HAP-1 (cell line): ENCODE measurements around the gene SLC25A14.

Experiments
- DNase-seq, 2 experiments: peaks; one replicate each; pipeline ENCODE4 v3.0.0-alpha.2; 2016 to 2020; ENCODE audit warnings: low spot score in 2 of 2
- H3K27me3 ChIP-seq: fragments of 250-450 bp; sonication (Bioruptor Pico); 2 replicates; pipeline ENCODE4 v1.5.1; 2020; ENCODE audit warnings: low read depth, mild to moderate bottlenecking, moderate library complexity
- H3K36me3 ChIP-seq: fragments of 250-450 bp; sonication (Bioruptor Pico); replicated peaks from 2 replicates; pipeline ENCODE4 v1.5.1; 2020; ENCODE audit warnings: mild to moderate bottlenecking
- H3K4me1 ChIP-seq: fragments of 250-450 bp; sonication (Bioruptor Pico); 2 replicates; pipeline ENCODE4 v1.5.1; 2020; ENCODE audit warnings: mild to moderate bottlenecking
- H3K4me3 ChIP-seq: fragments of 250-450 bp; sonication (Bioruptor Pico); 2 replicates; pipeline ENCODE4 v1.5.1; 2020; ENCODE audit warnings: mild to moderate bottlenecking, moderate library complexity
- H3K9me3 ChIP-seq: fragments of 250-450 bp; sonication (Bioruptor Pico); 2 replicates; pipeline ENCODE4 v1.5.1; 2020; ENCODE audit warnings: mild to moderate bottlenecking, moderate library complexity
- in situ Hi-C: fragments of 300-500 bp; cut with MboI; formaldehyde crosslinking; loops from 3 replicates; pipeline ENCODE4 v1.14.3; 2020; ENCODE audit warnings: low sequenced_read_pairs, inconsistent platforms, mixed read lengths

Gene SLC25A14

DNA sequence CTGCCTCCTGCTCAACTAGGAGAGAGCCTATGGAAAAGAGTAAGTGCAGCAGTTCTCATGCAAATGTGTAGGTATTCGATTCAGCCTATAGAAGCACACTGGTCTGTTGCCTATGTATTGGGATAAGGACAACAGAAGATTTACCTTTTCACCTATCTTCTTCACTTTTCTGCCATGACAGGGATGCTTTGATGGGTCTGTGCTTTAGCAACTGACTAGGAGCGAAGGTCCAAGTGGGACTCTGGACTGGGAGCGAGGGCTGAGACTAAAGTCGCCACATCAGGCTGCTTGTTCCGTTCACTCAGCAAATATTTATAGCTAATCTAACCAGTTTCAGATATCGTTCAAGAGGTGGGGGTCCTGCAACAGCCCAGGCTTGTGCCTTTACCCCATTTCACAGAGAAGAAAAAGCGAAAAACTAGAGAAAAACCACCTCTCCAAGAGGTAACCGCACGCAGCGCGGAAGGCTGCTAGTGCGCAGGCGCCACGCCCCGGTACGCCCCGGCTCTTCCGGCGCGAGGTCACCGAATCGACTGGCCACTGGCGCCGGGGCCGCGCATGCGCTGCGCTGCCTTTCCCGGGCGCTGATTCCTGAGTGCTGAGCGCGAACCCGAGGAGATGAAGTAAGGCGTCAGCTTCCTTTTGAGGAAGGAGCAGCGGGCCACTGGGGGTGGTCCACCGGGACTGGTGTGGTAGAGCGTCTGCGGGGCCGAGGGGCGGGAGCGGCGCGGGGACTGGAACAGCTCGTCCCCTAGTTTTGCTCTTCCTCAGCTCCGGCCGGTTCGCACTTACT lies 61.9 kb downstream of the SLC25A14 start, which contains the start of gene RBMX2:
Gene RBMX2, plus strand, starts transcription at position 573 of the 793 bp plus-strand sequence. Its CDS starts 46 bp downstream, at position 619.
- in situ Hi-C loops = no loop called here
- H3K36me3 ChIP-seq = peaks cover 15% of the 10 kb centered on the region

GRCh38 chrX:130402208-130402684 lies 62.5 kb downstream of the SLC25A14 start:
- no peak for DNase-seq

More for the DNA sequence above, 61.9 kb downstream of the SLC25A14 start, which contains the start of gene RBMX2:
- Histone ChIP-seq H3K27me3 (no peaks in the 10 kb centered on the region), H3K4me3 (peak within 1 kb of the TSS; percentile 67), H3K9me3 (no peaks in the 10 kb centered on the region), H3K4me1 (peaks cover 5% of the 10 kb centered on the region)
- DNase-seq = peak; percentile 82 to 88

DNA sequence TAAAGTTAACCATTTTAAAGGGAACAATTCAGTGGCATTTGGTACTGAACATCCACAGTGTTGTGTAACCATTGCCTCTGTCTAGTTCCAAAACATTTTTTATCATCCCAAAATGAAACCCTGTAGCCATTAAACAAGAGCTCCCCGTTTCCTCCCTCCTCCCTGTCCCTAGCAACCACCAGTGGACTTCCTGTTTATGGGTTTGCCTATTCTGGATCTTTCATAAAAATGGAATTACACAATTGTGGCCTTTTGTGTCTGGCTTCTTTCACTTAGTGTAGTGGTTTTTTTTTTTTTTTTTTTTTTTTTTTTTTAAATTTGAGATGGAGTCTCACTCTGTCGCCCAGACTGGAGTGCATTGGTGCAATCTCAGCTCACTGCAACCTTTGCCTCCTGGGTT lies 73.7 kb downstream of the SLC25A14 start:
- Histone ChIP-seq H3K27me3 (no peaks in the 10 kb centered on the region), H3K4me3 (no peak overlapping the region), H3K9me3 (no peaks in the 10 kb centered on the region), H3K4me1 (no peaks in the 10 kb centered on the region), H3K36me3 (peaks cover 42% of the 10 kb centered on the region)
- in situ Hi-C loops = no loop called here
- DNase-seq = no peak

More at GRCh38 chrX:130402208-130402684, 62.5 kb downstream of the SLC25A14 start:
- in situ Hi-C loops = no loop called here
- Histone ChIP-seq H3K36me3 (peaks cover 16% of the 10 kb centered on the region), H3K27me3 (no peaks in the 10 kb centered on the region), H3K9me3 (no peaks in the 10 kb centered on the region), H3K4me1 (peaks cover 5% of the 10 kb centered on the region), H3K4me3 (peak overlapping the region; percentile 67)

DNA sequence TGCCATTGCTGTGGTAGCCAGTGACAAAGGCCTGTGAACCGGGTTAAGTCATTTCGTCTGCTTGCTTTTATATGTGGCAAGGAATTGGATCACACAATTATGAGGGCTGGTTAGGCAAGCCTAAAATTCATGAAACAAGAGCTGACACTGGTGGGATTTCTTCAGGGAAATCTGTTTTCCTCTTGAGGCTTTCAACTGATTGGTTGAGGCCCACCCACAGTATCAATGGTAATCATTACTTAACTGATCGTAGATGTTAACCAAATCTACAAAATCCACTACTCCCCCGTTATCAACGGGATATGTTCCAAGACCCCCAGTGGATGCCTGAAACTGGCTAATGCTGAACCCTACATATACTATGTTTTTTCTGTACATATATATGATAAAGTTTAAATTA lies 75.1 kb downstream of the SLC25A14 start:
- H3K36me3 ChIP-seq = peaks cover 28% of the 10 kb centered on the region
- H3K4me1 ChIP-seq = no peaks in the 10 kb centered on the region
- no peak overlapping the region for H3K4me3 ChIP-seq
- H3K27me3 ChIP-seq = no peaks in the 10 kb centered on the region
- in situ Hi-C loops = no loop called here
- H3K9me3 ChIP-seq = no peaks in the 10 kb centered on the region
- no peak for DNase-seq

DNA sequence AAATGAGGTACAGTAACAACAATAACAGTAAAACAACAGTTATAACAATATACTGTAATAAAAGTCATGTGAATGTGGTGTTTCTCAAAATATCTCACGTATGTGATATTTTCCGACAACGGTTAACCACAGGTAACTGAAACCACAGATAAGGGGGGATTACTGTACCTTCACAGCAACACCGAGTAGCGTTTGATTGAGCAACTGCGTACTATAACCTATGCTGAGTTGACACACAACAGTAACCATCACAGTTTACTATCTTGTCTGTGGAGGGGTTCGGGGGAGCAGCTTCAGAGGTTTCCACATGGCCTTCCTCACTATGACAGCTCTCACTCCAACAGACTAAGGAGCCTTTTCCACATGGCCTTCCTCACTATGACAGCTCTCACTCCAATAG lies 75.5 kb downstream of the SLC25A14 start:
- no peak for DNase-seq
- no peaks in the 10 kb centered on the region for H3K9me3 ChIP-seq
- H3K4me3 ChIP-seq = no peak overlapping the region
- no peaks in the 10 kb centered on the region for H3K4me1 ChIP-seq
- in situ Hi-C loops = no loop called here
- H3K36me3 ChIP-seq = peaks cover 24% of the 10 kb centered on the region
- H3K27me3 ChIP-seq = no peaks in the 10 kb centered on the region

- H3K9me3 ChIP-seq = no peaks in the 10 kb centered on the region
- DNase-seq = no peak
Measured at GRCh38 chrX:130416785-130417184, 77.1 kb downstream of the SLC25A14 start.

DNA sequence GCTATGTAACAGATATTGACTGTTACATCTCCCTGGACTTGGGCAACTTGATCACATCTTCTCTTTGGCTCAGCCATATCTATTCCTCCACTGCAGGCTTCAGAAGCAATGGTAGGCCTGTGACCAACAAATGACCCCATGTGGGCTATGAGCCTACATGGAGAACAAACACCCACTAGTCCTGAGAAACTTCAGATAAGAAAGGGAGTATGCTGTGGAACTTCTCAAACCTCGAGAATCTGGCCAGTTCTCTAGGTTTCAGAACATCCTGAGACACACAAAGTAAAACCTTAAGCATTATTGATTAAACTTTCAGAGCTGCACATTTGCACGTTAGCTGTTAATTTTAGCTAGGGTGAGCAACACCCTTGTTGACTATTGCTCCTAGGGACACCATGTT lies 78.3 kb downstream of the SLC25A14 start:
- H3K4me1 ChIP-seq = no peaks in the 10 kb centered on the region
- no peaks in the 10 kb centered on the region for H3K27me3 ChIP-seq
- in situ Hi-C loops = no loop called here
- H3K9me3 ChIP-seq = no peaks in the 10 kb centered on the region
- no peak for DNase-seq
- peaks cover under 1% of the 10 kb centered on the region for H3K36me3 ChIP-seq
- no peak overlapping the region for H3K4me3 ChIP-seq

More at GRCh38 chrX:130416785-130417184, 77.1 kb downstream of the SLC25A14 start:
- in situ Hi-C loops = no loop called here
- Histone ChIP-seq H3K36me3 (peaks cover 9% of the 10 kb centered on the region), H3K4me3 (no peak overlapping the region), H3K27me3 (no peaks in the 10 kb centered on the region), H3K4me1 (no peaks in the 10 kb centered on the region)

GRCh38 chrX:130418740-130419139 lies 79.0 kb downstream of the SLC25A14 start:
- H3K36me3 ChIP-seq = no peaks in the 10 kb centered on the region; the same call in 1 of the 2 replicates
- DNase-seq = no peak
- no peaks in the 10 kb centered on the region for H3K4me1 ChIP-seq
- no peak overlapping the region for H3K4me3 ChIP-seq
- H3K9me3 ChIP-seq = no peaks in the 10 kb centered on the region
- in situ Hi-C loops = no loop called here
- H3K27me3 ChIP-seq = no peaks in the 10 kb centered on the region

- H3K27me3 ChIP-seq = no peaks in the 10 kb centered on the region
- H3K4me1 ChIP-seq = no peaks in the 10 kb centered on the region
- H3K4me3 ChIP-seq = no peak overlapping the region
- in situ Hi-C loops = no loop called here
- no peak for DNase-seq
- H3K36me3 ChIP-seq = no peaks in the 10 kb centered on the region; the same call in 1 of the 2 replicates
- no peaks in the 10 kb centered on the region for H3K9me3 ChIP-seq
Measured at GRCh38 chrX:130419263-130419662, 79.5 kb downstream of the SLC25A14 start.
